KMS-11 (cell line): Measurements from ENCODE around the gene LEKR1.

ENCODE experiments used
- H2AFZ ChIP-seq: fragments of 200-600 bp; sonication (generic); 2 replicates; pipeline ENCODE4 v1.6.1; 2016; ENCODE audit warnings: antibody characterized with exemption, mixed run types, low read depth
- H3K27ac ChIP-seq: fragments of 200-600 bp; sonication (generic); 2 replicates; pipeline ENCODE4 v1.6.1; 2016; ENCODE audit warnings: mild to moderate bottlenecking, mixed run types
- H3K27me3 ChIP-seq: fragments of 200-600 bp; sonication (generic); 2 replicates; pipeline ENCODE4 v1.6.1; 2017; ENCODE audit warnings: mild to moderate bottlenecking, low read depth, mixed run types, moderate library complexity; ENCODE audit not compliant: insufficient read depth
- H3K36me3 ChIP-seq: fragments of 200-600 bp; sonication (generic); 2 replicates; pipeline ENCODE4 v1.6.1; 2017; ENCODE audit warnings: mild to moderate bottlenecking, mixed run types; ENCODE audit not compliant: insufficient read depth
- H3K4me1 ChIP-seq: fragments of 200-600 bp; sonication (generic); 2 replicates; pipeline ENCODE4 v1.6.1; 2016; ENCODE audit warnings: mild to moderate bottlenecking, low read depth, mixed run types; ENCODE audit not compliant: poor library complexity, severe bottlenecking
- H3K4me2 ChIP-seq: fragments of 200-600 bp; sonication (generic); 2 replicates; pipeline ENCODE4 v1.7.0; 2016; ENCODE audit warnings: mild to moderate bottlenecking, mixed run types
- H3K4me3 ChIP-seq: fragments of 200-600 bp; sonication (generic); IDR thresholded peaks from 2 replicates; pipeline ENCODE4 v1.6.1; 2017; ENCODE audit warnings: low read depth, low read length, mixed read lengths; ENCODE audit not compliant: insufficient read depth
- H3K79me2 ChIP-seq: fragments of 200-600 bp; sonication (generic); 2 replicates; pipeline ENCODE4 v1.6.1; 2016; ENCODE audit warnings: low read depth, mixed run types; ENCODE audit not compliant: insufficient read depth
- H3K9ac ChIP-seq: fragments of 200-600 bp; sonication (generic); 2 replicates; pipeline ENCODE4 v1.6.1; 2016; ENCODE audit warnings: mild to moderate bottlenecking, mixed run types
- H4K20me1 ChIP-seq: fragments of 200-600 bp; sonication (generic); 2 replicates; pipeline ENCODE4 v1.6.1; 2016; ENCODE audit warnings: mild to moderate bottlenecking, mixed run types; ENCODE audit not compliant: insufficient read depth
- TF ChIP-seq, protein P1 (sequence below): fragments of 200-600 bp; sonication (generic); conservative IDR thresholded peaks from 2 replicates; pipeline ENCODE4 v1.6.1; 2017; ENCODE audit warnings: low read depth, mild to moderate bottlenecking, antibody characterized with exemption, low read length, moderate library complexity, mixed read lengths

The LEKR1 gene

DNA sequence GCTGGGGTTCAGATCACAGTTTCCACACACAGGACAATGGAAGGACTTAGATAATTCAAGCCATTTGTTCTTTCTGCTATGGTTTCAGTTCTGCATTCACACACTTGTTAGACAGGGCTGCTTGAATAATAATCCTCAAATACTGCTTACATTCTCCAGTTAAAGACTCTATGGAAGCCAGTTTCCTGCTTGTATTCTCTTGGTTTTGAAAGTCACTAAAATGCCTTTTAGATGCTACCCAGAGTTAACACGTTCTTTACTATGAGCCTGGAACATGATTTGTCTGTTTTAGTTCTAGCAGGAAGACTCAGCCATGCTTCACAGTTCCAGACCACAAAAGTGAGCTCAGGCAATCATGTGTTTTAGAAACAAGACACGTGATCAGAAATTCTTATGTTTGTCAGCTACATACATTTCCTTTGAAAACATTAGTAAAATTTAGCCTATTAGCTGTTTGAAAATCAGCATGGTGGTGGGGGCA lies 152.4 kb downstream of the LEKR1 start:
- Histone ChIP-seq H3K36me3 (no peaks in the 10 kb centered on the region), H3K27ac (peak overlapping the region; percentile 60), H3K4me3 (peak overlapping the region; percentile 63), H3K9ac (peak overlapping the region; percentile 24), H3K79me2 (no peaks in the 10 kb centered on the region), H4K20me1 (no peaks in the 10 kb centered on the region), H3K4me1 (peaks cover 49% of the 10 kb centered on the region), H3K4me2 (peak overlapping the region; percentile 44), H2AFZ (peak overlapping the region; percentile 75), H3K27me3 (no peaks in the 10 kb centered on the region)
- TF ChIP-seq, protein P1, sequence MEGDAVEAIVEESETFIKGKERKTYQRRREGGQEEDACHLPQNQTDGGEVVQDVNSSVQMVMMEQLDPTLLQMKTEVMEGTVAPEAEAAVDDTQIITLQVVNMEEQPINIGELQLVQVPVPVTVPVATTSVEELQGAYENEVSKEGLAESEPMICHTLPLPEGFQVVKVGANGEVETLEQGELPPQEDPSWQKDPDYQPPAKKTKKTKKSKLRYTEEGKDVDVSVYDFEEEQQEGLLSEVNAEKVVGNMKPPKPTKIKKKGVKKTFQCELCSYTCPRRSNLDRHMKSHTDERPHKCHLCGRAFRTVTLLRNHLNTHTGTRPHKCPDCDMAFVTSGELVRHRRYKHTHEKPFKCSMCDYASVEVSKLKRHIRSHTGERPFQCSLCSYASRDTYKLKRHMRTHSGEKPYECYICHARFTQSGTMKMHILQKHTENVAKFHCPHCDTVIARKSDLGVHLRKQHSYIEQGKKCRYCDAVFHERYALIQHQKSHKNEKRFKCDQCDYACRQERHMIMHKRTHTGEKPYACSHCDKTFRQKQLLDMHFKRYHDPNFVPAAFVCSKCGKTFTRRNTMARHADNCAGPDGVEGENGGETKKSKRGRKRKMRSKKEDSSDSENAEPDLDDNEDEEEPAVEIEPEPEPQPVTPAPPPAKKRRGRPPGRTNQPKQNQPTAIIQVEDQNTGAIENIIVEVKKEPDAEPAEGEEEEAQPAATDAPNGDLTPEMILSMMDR, result no peak

DNA sequence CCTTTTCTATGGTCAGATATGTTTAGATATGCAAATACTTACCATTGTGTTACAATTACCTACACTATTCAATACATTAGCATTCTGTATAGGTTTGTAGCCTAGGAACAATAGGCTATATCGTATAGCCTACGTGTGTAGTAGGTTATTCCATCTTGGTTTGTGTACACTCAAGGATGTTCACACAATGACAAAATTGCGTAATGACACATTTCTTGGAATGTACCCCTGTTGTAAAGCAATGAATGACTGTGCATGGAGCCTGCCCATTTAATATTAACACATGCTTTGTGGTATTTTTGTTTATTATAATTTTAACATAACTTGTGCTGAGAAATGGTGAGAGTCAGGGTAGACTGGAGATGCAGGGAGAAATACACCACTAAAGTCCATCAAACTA lies 154.9 kb downstream of the LEKR1 start:
- Histone ChIP-seq H3K27ac (no peak overlapping the region), H3K27me3 (no peaks in the 10 kb centered on the region), H3K4me1 (peaks cover 26% of the 10 kb centered on the region), H3K79me2 (no peaks in the 10 kb centered on the region), H2AFZ (no peak overlapping the region), H3K9ac (no peak overlapping the region), H3K36me3 (no peaks in the 10 kb centered on the region), H3K4me3 (no peak overlapping the region), H4K20me1 (no peaks in the 10 kb centered on the region), H3K4me2 (no peak overlapping the region)
- TF ChIP-seq, protein P1, result no peak

DNA sequence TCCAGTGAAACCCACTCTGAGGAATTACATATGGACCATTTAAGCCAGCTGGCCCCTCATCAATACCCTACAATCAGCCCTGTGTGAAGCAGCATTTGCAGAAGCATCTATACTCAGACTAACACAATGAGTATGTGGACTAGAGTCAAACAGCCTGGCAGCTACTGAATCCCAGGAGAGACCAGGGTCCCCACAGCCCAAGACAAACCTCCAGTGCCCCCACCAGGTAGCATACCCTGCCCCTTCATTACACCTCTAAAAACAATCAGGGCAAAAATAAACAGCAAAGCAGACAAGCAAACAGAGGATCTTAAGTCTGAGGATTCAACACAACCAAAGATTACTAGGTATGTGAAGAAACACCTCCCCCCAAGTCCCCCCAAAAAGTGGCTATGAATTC lies 157.4 kb downstream of the LEKR1 start:
- Histone ChIP-seq H3K9ac (no peak overlapping the region), H3K27ac (no peak overlapping the region), H3K79me2 (no peaks in the 10 kb centered on the region), H3K4me1 (peaks cover 11% of the 10 kb centered on the region), H4K20me1 (no peaks in the 10 kb centered on the region), H3K4me3 (no peak overlapping the region), H2AFZ (no peak overlapping the region), H3K36me3 (no peaks in the 10 kb centered on the region), H3K4me2 (no peak overlapping the region), H3K27me3 (no peaks in the 10 kb centered on the region)
- TF ChIP-seq, protein P1, result no peak

DNA sequence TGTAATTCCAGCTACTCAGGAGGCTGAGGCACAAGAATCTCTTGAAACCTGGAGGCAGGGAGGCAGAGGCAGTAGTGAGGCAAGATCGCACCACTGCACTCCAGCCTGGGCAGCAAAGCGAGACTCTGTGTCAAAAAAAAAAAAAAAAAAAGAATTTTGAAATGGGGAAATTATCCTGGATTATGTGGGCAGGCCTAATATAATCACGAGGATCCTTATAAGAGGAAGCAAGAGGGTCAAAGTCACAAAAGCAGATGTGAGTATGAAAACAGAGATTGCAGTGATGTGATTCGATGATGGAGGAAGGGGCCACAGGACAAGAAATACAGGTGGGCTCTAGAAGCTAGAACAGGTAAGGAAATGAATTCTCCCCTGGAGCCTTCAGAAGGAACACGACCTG lies 159.6 kb downstream of the LEKR1 start:
- Histone ChIP-seq H3K27me3 (no peaks in the 10 kb centered on the region), H3K9ac (no peak overlapping the region), H4K20me1 (no peaks in the 10 kb centered on the region), H3K4me1 (no peaks in the 10 kb centered on the region), H2AFZ (no peak overlapping the region), H3K4me3 (no peak overlapping the region), H3K36me3 (no peaks in the 10 kb centered on the region), H3K79me2 (no peaks in the 10 kb centered on the region), H3K27ac (no peak overlapping the region), H3K4me2 (no peak overlapping the region)
- TF ChIP-seq, protein P1, result no peak
